ENCODE results near the gene PRICKLE3. TPM values are rescaled to one million over a fixed set of nuclear protein-coding genes. Genes with fewer than 3 reads are reported as not detected.

Gene PRICKLE3
- total RNA-seq, 4 donors from 2014 or later = 18.2 to 32.4 (median 24.4) TPM

- H3K27ac ChIP-seq = no peak overlapping the region
- H3K36me3 ChIP-seq = no peaks in the 10 kb centered on the region
- H3K9me3 ChIP-seq = no peaks in the 10 kb centered on the region
- H3K4me1 ChIP-seq = peaks cover 0 to 15% (median 0%) of the 10 kb centered on the region in 4 donors
- H3K27me3 ChIP-seq = peaks cover 0 to 8% of the 10 kb centered on the region in 2 donors
- no peak for TF ChIP-seq EP300 (IDR thresholded peaks at IDR 0.05)
- TF ChIP-seq, protein P1, sequence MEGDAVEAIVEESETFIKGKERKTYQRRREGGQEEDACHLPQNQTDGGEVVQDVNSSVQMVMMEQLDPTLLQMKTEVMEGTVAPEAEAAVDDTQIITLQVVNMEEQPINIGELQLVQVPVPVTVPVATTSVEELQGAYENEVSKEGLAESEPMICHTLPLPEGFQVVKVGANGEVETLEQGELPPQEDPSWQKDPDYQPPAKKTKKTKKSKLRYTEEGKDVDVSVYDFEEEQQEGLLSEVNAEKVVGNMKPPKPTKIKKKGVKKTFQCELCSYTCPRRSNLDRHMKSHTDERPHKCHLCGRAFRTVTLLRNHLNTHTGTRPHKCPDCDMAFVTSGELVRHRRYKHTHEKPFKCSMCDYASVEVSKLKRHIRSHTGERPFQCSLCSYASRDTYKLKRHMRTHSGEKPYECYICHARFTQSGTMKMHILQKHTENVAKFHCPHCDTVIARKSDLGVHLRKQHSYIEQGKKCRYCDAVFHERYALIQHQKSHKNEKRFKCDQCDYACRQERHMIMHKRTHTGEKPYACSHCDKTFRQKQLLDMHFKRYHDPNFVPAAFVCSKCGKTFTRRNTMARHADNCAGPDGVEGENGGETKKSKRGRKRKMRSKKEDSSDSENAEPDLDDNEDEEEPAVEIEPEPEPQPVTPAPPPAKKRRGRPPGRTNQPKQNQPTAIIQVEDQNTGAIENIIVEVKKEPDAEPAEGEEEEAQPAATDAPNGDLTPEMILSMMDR (IDR thresholded peaks at IDR 0.05) = no peak
- TF ChIP-seq POLR2A (IDR thresholded peaks at IDR 0.05) = no peak
- WGBS, 2 donors = 44 to 50% methylated on average over 3 of the region's 3 CpGs
- DNase-seq (ENCODE audit: low spot score in 2 of 2) = no peak
- no peak overlapping the region for H3K4me3 ChIP-seq
Observed at GRCh38 chrX:49203536-49203935, 17.4 kb upstream of the PRICKLE3 start.

DNA sequence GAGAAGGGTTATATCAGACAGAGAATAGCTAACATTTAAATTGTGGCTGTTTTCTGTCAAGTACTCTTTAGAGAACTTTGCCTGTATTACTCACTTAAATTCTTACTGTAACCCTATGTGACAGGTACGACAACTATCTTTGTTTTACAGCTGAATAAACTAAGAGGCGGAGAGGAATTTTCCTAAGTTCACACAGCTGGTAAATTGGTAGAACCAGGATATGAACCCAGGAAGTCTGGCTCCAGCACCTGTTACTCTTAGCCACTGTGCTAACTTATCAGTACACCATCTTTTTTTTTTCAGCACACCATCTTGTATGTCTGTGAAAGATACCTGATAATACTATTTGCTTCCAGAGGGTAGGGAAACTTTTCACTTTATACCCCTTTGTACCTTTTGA is 15.8 kb upstream of the PRICKLE3 start:
- no peak overlapping the region for H3K4me3 ChIP-seq
- no peak for DNase-seq (ENCODE audit: low spot score in 2 of 2)
- no peaks in the 10 kb centered on the region for H3K36me3 ChIP-seq
- peaks cover 0 to 8% of the 10 kb centered on the region in 2 donors for H3K27me3 ChIP-seq
- 91% methylated on average over 2 of the region's 2 CpGs for WGBS, 2 donors
- peaks cover 0 to 15% (median 0%) of the 10 kb centered on the region in 4 donors for H3K4me1 ChIP-seq
- H3K9me3 ChIP-seq = no peaks in the 10 kb centered on the region
- no peak overlapping the region for H3K27ac ChIP-seq
- no peak for TF ChIP-seq EP300 (IDR thresholded peaks at IDR 0.05)
- TF ChIP-seq POLR2A (IDR thresholded peaks at IDR 0.05) = no peak
- TF ChIP-seq, protein P1 (IDR thresholded peaks at IDR 0.05) = no peak

GRCh38 chrX:49199906-49200771 is 14.0 kb upstream of the PRICKLE3 start, which contains the start of gene SYP:
TSS of gene SYP (minus strand) at chrX:49200193. CDS start at chrX:49200186, 7 bp downstream.
- no peaks in the 10 kb centered on the region for H3K9me3 ChIP-seq
- peak within 1 kb of the TSS; percentile 2 to 54 (median 36) for H3K4me3 ChIP-seq
- no peaks in the 10 kb centered on the region for H3K27me3 ChIP-seq
- 0 to 63% methylated on average over 20 to 47 of the region's 61 CpGs for WGBS, 2 donors
- TF ChIP-seq POLR2A (IDR thresholded peaks at IDR 0.05) (peak; percentile 57 to 65), EP300 (IDR thresholded peaks at IDR 0.05) (peak in 1 of 2 donors; percentile 88)
- TF ChIP-seq, protein P1 (IDR thresholded peaks at IDR 0.05) = peak in 1 of 5 experiments; percentile 31
- H3K27ac ChIP-seq = peak within 1 kb of the TSS in 3 of 4 donors; percentile 70 to 81 (median 76)
- peaks cover 0 to 15% (median 0%) of the 10 kb centered on the region in 4 donors for H3K4me1 ChIP-seq
- no peaks in the 10 kb centered on the region for H3K36me3 ChIP-seq
- DNase-seq (ENCODE audit: low spot score in 2 of 2) = peak; percentile 73 to 74

DNA sequence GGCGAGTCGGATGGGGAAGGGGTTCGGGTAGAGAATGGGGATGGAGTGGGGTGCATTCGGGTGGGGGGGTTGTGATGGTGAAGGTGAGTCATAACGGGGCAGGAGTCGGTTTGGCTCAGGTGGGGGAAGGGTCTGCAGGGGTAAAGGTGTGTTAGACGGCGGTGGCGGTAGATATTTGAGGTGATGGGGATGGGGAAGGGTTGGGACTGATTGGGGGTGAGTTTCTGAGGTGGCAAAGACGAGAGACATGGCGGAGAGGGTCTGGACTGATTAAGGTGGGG is 13.1 kb upstream of the PRICKLE3 start:
- Histone ChIP-seq H3K36me3 (no peaks in the 10 kb centered on the region), H3K27me3 (no peaks in the 10 kb centered on the region), H3K4me3 (peak overlapping the region in 1 of 4 donors; percentile 54), H3K27ac (peak overlapping the region in 1 of 4 donors; percentile 72), H3K4me1 (peaks cover 0 to 15% (median 0%) of the 10 kb centered on the region in 4 donors), H3K9me3 (no peaks in the 10 kb centered on the region)
- TF ChIP-seq, protein P1 (IDR thresholded peaks at IDR 0.05) = no peak
- TF ChIP-seq POLR2A (IDR thresholded peaks at IDR 0.05) (no peak), EP300 (IDR thresholded peaks at IDR 0.05) (no peak)
- DNase-seq (ENCODE audit: low spot score in 2 of 2) = no peak
- WGBS, 2 donors = 9 to 47% methylated on average over 11 of the region's 11 CpGs
